H9 (cell line): Measurements from ENCODE around the gene PNMA8C. TPM values are rescaled to one million over a fixed set of nuclear protein-coding genes. Genes with fewer than 3 reads are reported as not detected.

Source experiments
- DNase-seq: peaks from one replicate; pipeline ENCODE4 v3.0.0-alpha.2; 2017
- H2AFZ ChIP-seq: one replicate; pipeline ENCODE4 v1.6.1; 2013; ENCODE audit warnings: mild to moderate bottlenecking, low read length, control low read depth, moderate library complexity
- H2AK5ac ChIP-seq: 2 replicates; pipeline ENCODE4 v1.6.1; 2013; ENCODE audit warnings: low read length, control low read depth, mixed read lengths; ENCODE audit not compliant: insufficient read length
- H2BK120ac ChIP-seq: one replicate; pipeline ENCODE4 v1.6.1; 2013; ENCODE audit warnings: low read depth, mild to moderate bottlenecking, low read length, control low read depth, inconsistent platforms; ENCODE audit not compliant: poor library complexity, severe bottlenecking
- H2BK12ac ChIP-seq: 2 replicates; pipeline ENCODE4 v1.6.1; 2013; ENCODE audit warnings: low read length, control low read depth, mixed read lengths, low read depth; ENCODE audit not compliant: insufficient read length
- H2BK15ac ChIP-seq: 2 replicates; pipeline ENCODE4 v1.6.1; 2013; ENCODE audit warnings: low read depth, low read length, control low read depth
- H2BK20ac ChIP-seq: one replicate; pipeline ENCODE4 v1.6.1; 2013; ENCODE audit warnings: low read depth, mild to moderate bottlenecking, low read length, control low read depth, inconsistent platforms; ENCODE audit not compliant: poor library complexity, severe bottlenecking
- H2BK5ac ChIP-seq: 2 replicates; pipeline ENCODE4 v1.6.1; 2013; ENCODE audit warnings: low read length, control low read depth, mixed read lengths; ENCODE audit not compliant: insufficient read length
- H3K14ac ChIP-seq: 2 replicates; pipeline ENCODE4 v1.6.1; 2013; ENCODE audit warnings: low read length, control low read depth; ENCODE audit not compliant: insufficient read depth
- H3K18ac ChIP-seq: 2 replicates; pipeline ENCODE4 v1.6.1; 2013; ENCODE audit warnings: low read depth, mild to moderate bottlenecking, mixed read lengths, low read length, control low read depth; ENCODE audit not compliant: insufficient read length
- H3K23ac ChIP-seq: 2 replicates; pipeline ENCODE4 v1.6.1; 2013; ENCODE audit warnings: low read length, control low read depth, mixed read lengths, low read depth; ENCODE audit not compliant: insufficient read length
- H3K23me2 ChIP-seq: 2 replicates; pipeline ENCODE4 v1.6.1; 2013; ENCODE audit warnings: low read depth, mild to moderate bottlenecking, mixed read lengths, low read length, control low read depth; ENCODE audit not compliant: insufficient read length, poor library complexity, severe bottlenecking
- H3K27ac ChIP-seq: 2 replicates; pipeline ENCODE4 v1.5.1; 2013; ENCODE audit warnings: low read length, control low read depth, mixed read lengths, low read depth; ENCODE audit not compliant: insufficient read length
- H3K27me3 ChIP-seq: 2 replicates; pipeline ENCODE4 v1.6.1; 2013; ENCODE audit warnings: low read length, control low read depth, inconsistent platforms; ENCODE audit not compliant: insufficient read depth
- H3K4ac ChIP-seq: 2 replicates; pipeline ENCODE4 v1.6.1; 2013; ENCODE audit warnings: low read depth, mild to moderate bottlenecking, control low read depth, inconsistent platforms, low read length, moderate library complexity
- H3K4me1 ChIP-seq: 2 replicates; pipeline ENCODE4 v1.6.1; 2013; ENCODE audit warnings: low read length, control low read depth, inconsistent platforms; ENCODE audit not compliant: insufficient read depth
- H3K4me2 ChIP-seq: 2 replicates; pipeline ENCODE4 v1.6.1; 2013; ENCODE audit warnings: low read length, control low read depth, mixed read lengths; ENCODE audit not compliant: insufficient read length, insufficient read depth
- H3K56ac ChIP-seq: 2 replicates; pipeline ENCODE4 v1.6.1; 2013; ENCODE audit warnings: low read depth, mild to moderate bottlenecking, mixed read lengths, low read length, control low read depth; ENCODE audit not compliant: insufficient read length
- H3K79me1 ChIP-seq: 2 replicates; pipeline ENCODE4 v1.6.1; 2013; ENCODE audit warnings: low read depth, mild to moderate bottlenecking, moderate library complexity, low read length, control low read depth, inconsistent platforms; ENCODE audit not compliant: insufficient read depth, poor library complexity, severe bottlenecking
- H3K79me2 ChIP-seq: 2 replicates; pipeline ENCODE4 v1.6.1; 2013; ENCODE audit warnings: low read length, control low read depth, inconsistent platforms; ENCODE audit not compliant: insufficient read depth
- H3K9ac ChIP-seq: 2 replicates; pipeline ENCODE4 v1.6.1; 2013; ENCODE audit warnings: low read length, control low read depth, mixed read lengths; ENCODE audit not compliant: insufficient read length; ENCODE audit errors: extremely low read depth
- H3K9me3 ChIP-seq: one replicate; pipeline ENCODE4 v1.6.1; 2013; ENCODE audit warnings: low read depth, low read length, inconsistent platforms; ENCODE audit not compliant: control insufficient read depth
- H3T11ph ChIP-seq: one replicate; pipeline ENCODE4 v1.6.1; 2013; ENCODE audit warnings: mild to moderate bottlenecking, low read length, control low read depth, inconsistent platforms
- H4K20me1 ChIP-seq: one replicate; pipeline ENCODE4 v1.6.1; 2013; ENCODE audit not compliant: control insufficient read depth, insufficient read length, insufficient read depth
- H4K5ac ChIP-seq: 2 replicates; pipeline ENCODE4 v1.6.1; 2013; ENCODE audit warnings: low read depth, mild to moderate bottlenecking, mixed read lengths, low read length, control low read depth; ENCODE audit not compliant: insufficient read length
- H4K8ac ChIP-seq: replicated peaks from 2 replicates; pipeline ENCODE4 v1.6.1; 2013; ENCODE audit warnings: low read length, control low read depth, mixed read lengths, low read depth; ENCODE audit not compliant: insufficient read length
- H4K91ac ChIP-seq: 2 replicates; pipeline ENCODE4 v1.6.1; 2013; ENCODE audit warnings: low read depth, mild to moderate bottlenecking, moderate library complexity, mixed read lengths, low read length, control low read depth; ENCODE audit not compliant: insufficient read length
- H3K27ac Mint-ChIP-seq, 3 experiments: 2 replicates in 2 of 3; 3 replicates in 1 of 3; pipeline ENCODE4 v1.8.0; 2020 to 2021; ENCODE audit warnings: mixed read lengths in 3 of 3, mild to moderate bottlenecking in 1 of 3, moderate library complexity in 1 of 3
- H3K27me3 Mint-ChIP-seq: 2 replicates; pipeline ENCODE4 v1.8.0; 2021; ENCODE audit warnings: low read depth, mild to moderate bottlenecking, moderate library complexity, mixed read lengths
- H3K36me3 Mint-ChIP-seq, 3 experiments: 2 replicates in 2 of 3; 3 replicates in 1 of 3; pipeline ENCODE4 v1.8.0; 2020 to 2021; ENCODE audit warnings: low read depth in 3 of 3, mixed read lengths in 3 of 3; ENCODE audit not compliant: insufficient read depth in 1 of 3
- H3K4me1 Mint-ChIP-seq, 2 experiments: 2 replicates each; pipeline ENCODE4 v1.8.0; 2020; ENCODE audit warnings: mixed read lengths in 2 of 2
- H3K4me3 Mint-ChIP-seq, 2 experiments: 2 replicates in 1 of 2; 3 replicates in 1 of 2; pipeline ENCODE4 v1.8.0; 2020 to 2021; ENCODE audit warnings: mild to moderate bottlenecking in 2 of 2, mixed read lengths in 2 of 2, moderate library complexity in 1 of 2
- H3K9me3 Mint-ChIP-seq, 2 experiments: 2 replicates in 1 of 2; 3 replicates in 1 of 2; pipeline ENCODE4 v1.8.0; 2020; ENCODE audit warnings: mild to moderate bottlenecking in 2 of 2, mixed read lengths in 2 of 2, moderate library complexity in 1 of 2
- WGBS: extraction: QIAGEN DNeasy Blood & Tissue Kit; methylation state at CpG from one replicate; pipeline ENCODE4 v1.1.7; 2013; ENCODE audit warnings: missing lambda C conversion rate, low lambda C conversion rate, mixed read lengths; ENCODE audit not compliant: insufficient read length; ENCODE audit errors: extremely low coverage; 5-methylcytosine and 5-hydroxymethylcytosine counted together
- total RNA-seq: library from RNA; stranded (reverse); gene quantifications from 2 replicates; pipeline ENCODE4 v1.2.1, GENCODE V29; 2021
- TF ChIP-seq, protein P1 (sequence below): fragments of 200-600 bp; sonication (generic); conservative IDR thresholded peaks from 3 replicates; pipeline ENCODE4 v1.8.0; 2021; ENCODE audit warnings: antibody characterized with exemption, mild to moderate bottlenecking

The PNMA8C gene
- total RNA-seq, 1 experiment from 2014 or later = 1.8 TPM

DNA sequence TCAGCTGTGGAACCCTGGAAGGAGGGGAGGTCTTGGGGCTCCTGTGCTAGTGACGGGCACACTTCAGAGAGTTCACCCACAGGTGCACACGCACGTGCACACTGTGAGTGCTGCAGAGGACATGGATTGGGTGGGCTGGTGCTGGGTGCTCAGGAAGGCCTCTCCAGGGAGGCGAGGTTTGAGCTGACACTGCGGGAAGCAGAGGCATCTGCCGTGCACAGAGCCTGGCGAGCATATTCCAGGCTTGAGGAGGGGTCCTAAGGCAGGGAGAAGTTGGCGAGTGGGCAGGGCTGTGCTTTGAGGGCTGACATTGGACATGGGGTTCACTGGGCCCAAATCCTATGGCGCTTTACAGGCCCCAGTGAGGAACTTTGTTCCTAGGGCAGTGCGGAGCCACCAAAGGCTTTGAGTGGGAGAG is 41.0 kb downstream of the PNMA8C start:
- DNase-seq = no peak
- no peak overlapping the region for H2BK120ac ChIP-seq
- no peak overlapping the region for H3K4me3 Mint-ChIP-seq
- no peak overlapping the region for H3K23ac ChIP-seq
- no peak overlapping the region for H3K56ac ChIP-seq
- H3K27me3 Mint-ChIP-seq = no peaks in the 10 kb centered on the region
- H3K23me2 ChIP-seq = no peaks in the 10 kb centered on the region
- H2AK5ac ChIP-seq = no peak overlapping the region
- H4K5ac ChIP-seq = no peak overlapping the region
- peaks cover 55 to 86% (median 75%) of the 10 kb centered on the region in 3 experiments for H3K36me3 Mint-ChIP-seq
- H3K18ac ChIP-seq = no peak overlapping the region
- H2BK15ac ChIP-seq = no peak overlapping the region
- TF ChIP-seq, protein P1, sequence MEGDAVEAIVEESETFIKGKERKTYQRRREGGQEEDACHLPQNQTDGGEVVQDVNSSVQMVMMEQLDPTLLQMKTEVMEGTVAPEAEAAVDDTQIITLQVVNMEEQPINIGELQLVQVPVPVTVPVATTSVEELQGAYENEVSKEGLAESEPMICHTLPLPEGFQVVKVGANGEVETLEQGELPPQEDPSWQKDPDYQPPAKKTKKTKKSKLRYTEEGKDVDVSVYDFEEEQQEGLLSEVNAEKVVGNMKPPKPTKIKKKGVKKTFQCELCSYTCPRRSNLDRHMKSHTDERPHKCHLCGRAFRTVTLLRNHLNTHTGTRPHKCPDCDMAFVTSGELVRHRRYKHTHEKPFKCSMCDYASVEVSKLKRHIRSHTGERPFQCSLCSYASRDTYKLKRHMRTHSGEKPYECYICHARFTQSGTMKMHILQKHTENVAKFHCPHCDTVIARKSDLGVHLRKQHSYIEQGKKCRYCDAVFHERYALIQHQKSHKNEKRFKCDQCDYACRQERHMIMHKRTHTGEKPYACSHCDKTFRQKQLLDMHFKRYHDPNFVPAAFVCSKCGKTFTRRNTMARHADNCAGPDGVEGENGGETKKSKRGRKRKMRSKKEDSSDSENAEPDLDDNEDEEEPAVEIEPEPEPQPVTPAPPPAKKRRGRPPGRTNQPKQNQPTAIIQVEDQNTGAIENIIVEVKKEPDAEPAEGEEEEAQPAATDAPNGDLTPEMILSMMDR = no peak
- H4K8ac ChIP-seq = no peak overlapping the region
- H2BK12ac ChIP-seq = no peak overlapping the region
- peaks cover 2 to 5% of the 10 kb centered on the region in 2 experiments; a peak in 2 of 5 replicates for H3K9me3 Mint-ChIP-seq
- no peak overlapping the region for H3K4me2 ChIP-seq
- no peaks in the 10 kb centered on the region for H3K79me1 ChIP-seq
- no peak overlapping the region for H3K4ac ChIP-seq
- no peak overlapping the region for H3T11ph ChIP-seq
- H3K27me3 ChIP-seq = no peaks in the 10 kb centered on the region
- H4K91ac ChIP-seq = no peak overlapping the region
- H2AFZ ChIP-seq = no peak overlapping the region
- no peak overlapping the region for H3K27ac Mint-ChIP-seq
- H2BK5ac ChIP-seq = no peak overlapping the region
- no peaks in the 10 kb centered on the region for H4K20me1 ChIP-seq
- no peak overlapping the region for H3K9ac ChIP-seq
- H3K79me2 ChIP-seq = no peaks in the 10 kb centered on the region
- H3K14ac ChIP-seq = no peak overlapping the region
- H3K9me3 ChIP-seq = no peaks in the 10 kb centered on the region
- WGBS = no CpG with 5 or more reads among the region's 10 CpGs
- H3K27ac ChIP-seq = no peak overlapping the region
- H3K4me1 Mint-ChIP-seq = peaks cover 4 to 17% of the 10 kb centered on the region in 2 experiments; a peak in 3 of 4 replicates
- H3K4me1 ChIP-seq = no peaks in the 10 kb centered on the region
- no peak overlapping the region for H2BK20ac ChIP-seq
